ENCODE measurements around the gene RAB11FIP5.
"Not testable (repeated sequence)": the region's sequence is repeated elsewhere in the genome, so short reads cannot be mapped to it uniquely, and the experiment has no call there.

Gene RAB11FIP5

DNA sequence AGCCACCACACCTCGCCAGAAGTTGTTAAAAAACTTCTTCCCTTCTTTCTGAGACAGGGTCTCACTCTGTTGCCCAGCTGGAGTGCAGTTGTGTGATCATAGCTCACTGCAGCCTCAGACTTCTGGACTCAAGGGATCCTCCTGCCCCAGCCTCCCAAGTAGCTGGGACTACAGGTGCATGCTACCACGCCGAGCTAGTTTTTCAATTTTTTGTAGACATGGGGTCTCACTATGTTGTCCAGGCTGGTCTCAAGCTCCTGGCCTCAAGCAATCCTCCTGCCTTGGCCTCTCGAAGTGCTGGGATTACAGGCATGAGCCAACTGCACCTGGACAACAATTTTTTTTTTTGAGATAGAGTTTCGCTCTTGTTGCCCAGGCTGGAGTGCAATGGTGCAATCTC, 47.7 kb downstream of the RAB11FIP5 start:
- not testable (repeated sequence) for DNase-seq

DNA sequence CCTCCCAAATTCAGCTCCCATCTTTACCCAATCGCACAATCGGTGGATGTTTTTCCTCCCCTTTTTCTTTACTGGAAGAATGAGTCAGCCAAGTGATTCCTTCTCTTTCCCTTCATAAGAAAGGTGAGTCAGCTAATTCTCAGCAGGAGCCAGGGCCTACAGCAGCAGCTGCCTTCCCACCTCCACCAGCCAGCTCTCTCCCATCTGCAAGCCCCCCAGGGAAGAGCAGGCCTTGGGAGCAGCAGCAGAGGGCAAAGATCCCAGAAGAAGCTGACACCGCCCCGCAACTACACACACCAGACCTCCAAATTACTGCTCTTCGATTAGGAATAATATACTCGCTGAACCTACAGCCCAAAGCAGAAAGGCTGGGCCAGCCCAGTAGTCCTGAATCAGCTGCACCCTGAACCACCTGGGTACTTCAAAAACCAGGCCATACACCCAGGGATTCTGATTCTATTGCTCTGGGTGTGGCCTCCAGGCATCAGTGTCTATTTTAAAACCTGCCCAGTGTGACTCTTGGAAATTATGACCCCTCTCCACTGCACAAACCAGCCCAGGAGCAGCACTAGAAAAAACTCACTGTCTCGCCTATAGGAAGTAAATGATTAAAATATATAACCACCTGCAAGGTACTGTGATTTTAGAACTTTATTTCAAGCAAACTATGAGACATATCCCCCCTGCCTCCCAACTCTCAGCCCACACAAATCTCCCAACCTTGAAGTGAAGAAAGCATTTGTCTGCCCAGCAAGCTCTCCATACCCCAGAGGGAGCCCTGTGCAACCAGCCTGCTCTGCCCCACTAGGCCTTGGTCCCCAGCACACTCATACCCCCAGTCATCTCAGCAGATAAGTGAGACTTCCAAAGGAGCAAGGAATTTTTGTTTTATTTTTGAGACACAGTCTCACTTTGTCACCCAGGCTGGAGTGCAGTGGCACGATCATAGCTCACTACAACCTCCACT, 48.6 kb downstream of the RAB11FIP5 start:
- peak; percentile 33 for DNase-seq

DNA sequence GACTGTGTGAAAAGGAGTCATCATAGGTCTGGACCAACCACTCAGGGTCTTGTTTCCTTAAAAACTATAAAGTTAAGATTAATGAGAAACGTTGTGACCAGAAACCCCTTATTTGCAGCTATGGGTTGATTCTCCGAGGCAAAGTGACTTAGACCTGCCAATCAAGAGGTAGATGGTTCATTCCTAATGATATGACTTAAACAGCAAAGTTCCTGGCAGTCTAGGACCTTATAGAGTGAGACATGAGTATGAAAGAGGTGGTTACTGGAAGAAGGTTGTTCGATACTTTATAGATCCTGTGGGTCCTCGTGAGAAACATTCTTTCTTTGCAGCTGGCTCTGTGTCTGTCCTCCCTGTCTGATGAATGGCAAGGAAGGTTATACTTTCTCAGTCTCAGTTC, 49.3 kb downstream of the RAB11FIP5 start:
- DNase-seq, result no peak

DNA sequence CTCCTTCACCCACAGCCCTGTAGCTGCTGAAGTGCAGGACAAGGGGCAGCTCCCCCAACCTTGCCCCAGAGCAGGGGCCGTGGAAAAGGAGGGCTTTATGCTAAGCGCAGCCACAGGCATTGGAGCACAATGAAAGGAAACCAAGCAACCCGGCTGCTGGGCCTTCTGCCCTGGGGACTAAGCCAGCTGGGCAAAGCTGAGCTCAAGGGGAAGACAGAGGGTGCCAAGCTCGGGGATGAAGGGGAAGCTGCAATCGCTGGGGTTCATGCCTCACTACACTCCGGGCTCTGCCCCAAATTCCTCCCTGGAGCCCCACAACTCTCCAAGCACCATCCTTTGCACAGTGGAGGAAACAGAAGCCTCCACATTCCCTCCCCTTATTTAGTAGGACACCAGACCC, 53.6 kb downstream of the RAB11FIP5 start:
- no peak for DNase-seq

DNA sequence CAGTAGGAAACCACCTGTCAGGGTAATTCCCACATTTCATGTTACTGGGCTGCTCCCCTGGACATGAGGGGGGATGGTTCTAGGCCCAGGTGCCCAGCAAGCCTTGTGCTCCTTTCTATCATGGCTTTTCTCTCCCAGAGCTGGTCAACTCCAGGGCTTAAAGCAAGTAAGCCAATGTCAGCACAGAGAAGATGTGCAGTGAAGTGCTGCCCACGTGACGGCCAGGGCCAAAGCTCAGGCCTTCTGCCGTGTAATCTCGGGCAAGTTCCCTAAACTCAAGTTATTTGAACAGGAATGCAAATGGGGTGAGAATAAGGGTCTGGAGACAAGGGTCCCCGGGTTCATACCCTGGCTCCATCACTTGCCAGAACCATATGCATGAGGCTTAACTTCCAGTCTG, 57.8 kb downstream of the RAB11FIP5 start:
- DNase-seq, result no peak

DNA sequence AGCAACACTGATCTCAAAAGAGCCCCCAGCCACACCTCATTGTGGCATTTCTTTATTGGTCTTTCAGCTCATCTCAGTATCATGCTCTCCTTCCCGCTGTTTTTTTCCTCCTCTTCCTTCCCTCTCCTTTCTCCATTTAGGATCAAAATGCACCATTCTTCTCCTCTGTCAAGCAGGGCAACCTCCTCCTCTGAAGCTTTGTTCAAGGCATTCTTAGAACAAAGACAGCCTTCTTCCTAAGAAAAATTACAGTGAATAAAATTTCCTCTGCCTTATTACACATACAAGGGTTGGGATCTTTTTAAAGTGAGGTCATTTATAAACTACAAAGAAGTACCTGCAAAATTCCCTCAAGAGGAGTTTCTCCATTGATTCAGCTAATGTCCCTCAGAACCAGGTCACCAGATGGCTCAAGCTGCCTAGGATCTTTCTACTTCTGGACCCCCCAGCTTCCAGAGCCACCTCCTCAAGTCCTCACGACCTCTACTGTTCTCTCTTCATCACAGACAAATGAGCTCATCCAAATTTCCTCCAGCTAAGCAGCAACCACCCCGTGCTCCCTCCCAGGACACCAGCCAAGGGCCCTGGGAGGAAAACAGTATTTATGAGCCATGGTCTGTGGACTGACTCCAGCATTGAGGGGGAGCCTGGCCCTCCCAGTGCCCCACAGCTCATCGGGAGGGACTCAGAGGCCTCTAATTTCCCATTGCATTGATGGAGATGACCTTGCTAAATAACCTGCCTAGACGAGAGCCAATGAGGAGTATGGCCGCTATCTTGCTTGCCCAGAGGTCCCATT, 59.2 kb downstream of the RAB11FIP5 start:
- DNase-seq, result no peak

DNA sequence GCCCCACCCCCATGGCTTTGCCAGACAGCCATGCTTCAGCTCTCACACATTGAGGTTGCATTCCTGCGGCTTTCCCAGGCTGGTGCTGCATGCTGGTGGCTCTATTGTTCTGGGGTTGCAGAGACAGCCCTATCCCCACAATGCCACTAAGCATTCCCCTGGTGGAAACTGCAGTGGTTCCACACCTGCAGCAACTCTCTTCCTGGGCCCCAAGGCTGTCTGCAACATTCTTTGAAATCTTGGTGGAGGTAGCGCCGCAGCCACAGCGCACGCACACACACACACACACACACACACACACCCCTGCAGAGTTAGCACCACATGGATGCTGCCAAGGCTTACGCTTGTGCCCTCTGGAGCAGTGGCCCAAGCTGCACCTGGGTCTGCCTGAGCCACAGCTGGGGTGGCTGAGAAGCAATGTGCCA, 62.6 kb downstream of the RAB11FIP5 start:
- DNase-seq, result no peak

DNA sequence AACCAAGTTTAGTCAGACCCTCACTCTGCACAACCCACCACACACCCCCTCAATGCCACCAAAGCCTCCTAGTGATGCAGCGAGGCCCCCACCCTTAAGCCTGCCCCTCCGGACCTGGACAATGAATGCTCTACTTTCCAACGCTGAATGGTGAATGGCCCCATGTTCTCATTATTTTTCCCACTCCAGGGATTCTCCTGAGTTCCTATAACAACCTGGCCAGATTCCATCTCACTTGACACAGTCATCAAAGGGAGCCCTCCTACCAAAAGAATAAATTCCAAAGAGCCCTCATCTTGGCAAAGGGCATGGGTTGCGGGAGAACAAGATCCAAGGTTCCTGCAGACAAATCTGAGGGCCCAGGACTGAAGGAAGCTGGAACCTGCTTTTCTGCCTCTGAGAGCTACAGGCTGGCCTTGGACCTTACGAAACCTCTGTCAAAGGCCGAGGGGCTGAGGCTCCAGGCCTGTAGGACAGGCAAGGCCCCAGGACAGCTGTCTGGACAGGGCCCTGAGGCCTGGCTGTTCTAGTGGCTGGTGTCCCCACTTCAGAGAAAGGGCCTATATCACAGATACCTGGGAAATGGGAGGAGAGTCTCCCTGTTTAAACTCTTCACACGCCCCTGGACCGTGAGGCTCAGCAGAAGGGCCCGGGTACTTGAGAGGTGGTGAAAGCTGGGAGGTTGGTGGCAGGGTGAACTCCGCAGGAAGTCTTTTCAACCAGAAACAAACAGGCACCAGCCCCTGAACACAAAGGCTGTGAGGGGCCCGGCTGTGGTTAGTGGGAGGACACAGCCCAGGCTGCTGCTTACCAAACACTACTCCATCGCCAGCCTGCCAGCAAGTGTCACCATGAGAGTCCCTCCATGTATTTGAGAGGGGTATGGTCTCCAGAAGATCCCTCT, 68.6 kb downstream of the RAB11FIP5 start:
- no peak for DNase-seq

DNA sequence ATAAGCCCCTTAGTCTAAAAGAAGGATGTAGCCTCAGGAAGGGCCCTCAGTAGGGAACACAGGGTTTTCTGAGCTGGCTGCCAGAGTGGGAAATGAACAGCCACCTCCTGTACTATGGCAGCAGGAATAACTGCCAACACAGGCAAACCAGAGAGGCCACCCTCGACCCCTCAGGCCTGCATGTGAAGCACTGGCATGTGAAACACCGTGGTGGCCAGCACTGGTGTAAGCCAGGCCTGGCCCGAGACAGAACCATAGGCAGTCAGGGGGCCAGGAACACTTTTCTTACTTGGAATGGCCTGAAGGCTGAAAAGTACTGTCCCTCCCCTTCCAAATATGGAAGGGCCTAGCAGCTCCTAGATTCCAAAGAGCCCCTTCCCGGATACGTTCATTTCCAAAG, 69.5 kb downstream of the RAB11FIP5 start:
- no peak for DNase-seq

DNA sequence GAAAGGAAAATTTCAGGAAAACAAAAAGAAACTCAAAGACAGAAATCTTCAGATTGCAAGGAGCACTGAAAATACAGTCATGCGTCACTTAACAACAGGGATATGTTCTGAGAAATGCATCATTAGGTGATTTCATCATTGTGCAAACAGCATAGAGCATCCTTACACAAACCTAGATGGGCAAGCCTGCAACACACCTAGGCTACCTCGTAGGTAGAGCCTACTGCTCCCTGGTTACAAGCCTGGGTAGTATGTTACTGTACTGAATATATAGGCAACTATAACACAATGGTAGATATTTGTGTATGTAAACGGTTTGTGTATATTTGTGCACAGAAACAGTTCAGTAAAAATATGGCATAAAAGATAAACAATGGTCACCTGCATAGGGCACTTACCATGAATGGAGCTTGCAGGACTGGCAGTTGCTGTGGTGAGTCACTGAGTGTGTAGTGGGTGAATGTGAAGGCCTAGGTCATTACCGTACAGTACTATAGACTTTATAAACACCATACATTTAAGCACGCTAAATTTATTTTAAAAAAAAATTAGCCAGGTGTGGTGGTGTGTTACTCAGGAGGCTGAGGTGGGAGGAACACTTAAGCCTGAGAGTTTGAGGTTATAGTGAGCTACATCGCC, 74.7 kb downstream of the RAB11FIP5 start:
- DNase-seq, result no peak

DNA sequence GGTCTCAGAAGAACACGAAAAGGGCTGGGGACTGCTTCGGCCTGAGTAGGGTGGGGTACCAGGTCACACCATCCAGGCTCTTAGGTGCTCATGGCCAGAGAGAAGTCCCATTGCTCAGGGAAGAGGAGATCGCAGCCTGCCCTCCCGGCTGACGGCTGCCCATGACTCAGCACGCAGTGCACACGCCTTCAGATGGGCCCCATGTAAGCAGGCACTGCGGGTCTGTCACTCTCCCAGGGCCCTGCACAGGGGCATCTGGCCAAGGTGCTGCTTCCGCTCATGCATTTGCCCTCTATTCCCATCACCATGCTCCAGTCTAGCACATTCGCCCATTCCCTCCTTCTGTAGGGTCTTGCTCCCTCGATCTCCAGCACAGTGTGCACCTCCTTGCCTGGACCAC, 76.0 kb downstream of the RAB11FIP5 start:
- no peak for DNase-seq

DNA sequence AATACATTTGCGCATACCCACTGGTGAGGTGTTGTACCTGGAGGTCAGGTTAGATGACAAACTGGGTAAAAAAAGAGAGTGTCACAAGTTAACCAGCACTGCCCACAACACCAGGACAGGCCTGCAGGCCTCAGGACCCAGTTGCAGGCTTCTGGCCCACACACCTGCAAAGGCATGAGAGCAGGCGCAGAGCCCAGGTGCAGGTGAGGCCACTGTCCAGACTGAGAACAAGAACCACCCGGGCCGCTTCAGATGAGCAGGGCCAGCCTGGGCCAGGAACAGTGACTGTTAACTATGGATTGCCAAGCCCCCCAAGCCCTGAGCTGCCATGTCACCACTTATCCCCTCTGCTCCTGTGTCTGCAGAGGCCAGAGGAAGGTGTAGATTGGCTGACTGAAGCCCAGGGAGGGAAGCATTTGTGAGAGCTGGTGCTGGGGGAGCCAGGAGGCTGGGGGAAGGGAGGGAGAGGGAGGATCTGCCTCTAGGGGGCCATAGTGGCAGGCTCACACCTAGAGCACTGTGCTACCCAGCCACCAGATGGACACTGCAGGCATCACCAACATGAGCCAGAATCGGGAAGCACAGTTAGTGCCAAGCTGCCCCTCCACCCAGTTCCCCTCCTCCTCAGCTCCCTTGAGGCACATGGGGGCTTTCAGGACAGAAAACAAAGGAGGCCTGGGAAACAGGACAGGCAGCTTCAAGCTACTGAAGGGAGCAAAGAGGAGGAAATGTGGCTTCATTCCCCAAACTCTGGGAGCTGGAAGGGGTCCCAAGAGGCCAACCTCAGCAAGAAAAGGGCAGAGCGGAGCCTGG, 76.6 kb downstream of the RAB11FIP5 start:
- no peak for DNase-seq

DNA sequence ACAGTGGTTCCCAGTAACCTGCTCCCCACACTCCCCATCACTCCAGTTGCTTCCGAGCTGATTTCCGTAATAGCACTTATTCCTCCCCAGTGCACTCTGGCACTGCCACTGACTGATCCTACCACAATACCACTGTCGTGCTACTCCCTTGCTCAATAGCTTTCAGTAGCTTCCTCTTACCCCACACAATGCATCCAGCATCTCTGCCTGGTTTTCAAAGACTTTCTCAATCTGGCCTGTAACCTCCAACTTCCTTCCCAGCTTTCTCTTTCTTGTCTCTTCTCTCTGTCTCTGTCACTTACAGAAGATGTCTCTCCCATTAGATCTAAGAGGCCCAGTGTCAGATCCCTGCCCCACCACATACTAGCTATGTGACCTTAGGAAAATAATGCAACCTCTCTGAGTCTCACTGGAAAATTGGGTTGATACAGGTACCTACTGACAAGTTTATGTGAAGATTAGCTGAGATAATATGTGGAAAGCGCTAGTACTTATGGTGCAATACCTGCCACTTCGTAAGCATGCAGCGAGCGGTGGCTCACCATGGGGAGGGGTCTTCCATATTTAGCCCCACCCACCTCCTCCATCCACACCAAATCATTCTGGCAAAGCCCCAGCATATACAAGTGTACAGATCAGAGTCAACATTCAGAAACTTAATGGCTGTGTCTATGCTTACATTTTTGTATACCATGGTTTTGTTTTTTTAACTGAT, 77.9 kb downstream of the RAB11FIP5 start:
- no peak for DNase-seq

DNA sequence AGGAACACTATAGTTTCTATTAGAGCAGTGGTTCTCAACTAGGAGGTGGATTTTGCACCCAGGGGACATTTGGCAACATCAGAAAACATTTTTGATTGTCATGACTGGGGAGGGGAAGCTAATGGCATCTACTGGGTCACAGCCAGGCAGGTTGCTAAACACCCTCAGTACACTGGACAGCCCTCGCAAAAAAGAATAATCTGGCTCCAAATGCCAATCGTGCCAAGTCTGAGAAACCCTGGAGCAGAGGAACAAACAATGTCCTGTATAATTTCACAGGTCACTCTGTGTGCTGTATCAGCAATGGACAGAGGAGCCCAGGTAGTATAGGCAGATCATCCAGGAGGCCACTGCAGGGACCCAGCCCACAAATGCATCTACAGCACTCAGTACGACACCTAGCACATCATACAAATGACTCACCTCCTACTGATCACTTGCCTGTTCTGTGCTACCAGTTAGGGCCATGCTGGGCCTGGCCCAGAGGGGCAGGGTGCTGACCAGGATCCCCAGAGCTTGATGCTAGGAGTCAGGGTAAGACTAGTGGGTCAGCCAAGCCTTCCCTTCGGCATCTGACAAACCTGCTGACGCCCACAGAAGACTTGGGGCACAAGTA, 78.9 kb downstream of the RAB11FIP5 start:
- no peak for DNase-seq

DNA sequence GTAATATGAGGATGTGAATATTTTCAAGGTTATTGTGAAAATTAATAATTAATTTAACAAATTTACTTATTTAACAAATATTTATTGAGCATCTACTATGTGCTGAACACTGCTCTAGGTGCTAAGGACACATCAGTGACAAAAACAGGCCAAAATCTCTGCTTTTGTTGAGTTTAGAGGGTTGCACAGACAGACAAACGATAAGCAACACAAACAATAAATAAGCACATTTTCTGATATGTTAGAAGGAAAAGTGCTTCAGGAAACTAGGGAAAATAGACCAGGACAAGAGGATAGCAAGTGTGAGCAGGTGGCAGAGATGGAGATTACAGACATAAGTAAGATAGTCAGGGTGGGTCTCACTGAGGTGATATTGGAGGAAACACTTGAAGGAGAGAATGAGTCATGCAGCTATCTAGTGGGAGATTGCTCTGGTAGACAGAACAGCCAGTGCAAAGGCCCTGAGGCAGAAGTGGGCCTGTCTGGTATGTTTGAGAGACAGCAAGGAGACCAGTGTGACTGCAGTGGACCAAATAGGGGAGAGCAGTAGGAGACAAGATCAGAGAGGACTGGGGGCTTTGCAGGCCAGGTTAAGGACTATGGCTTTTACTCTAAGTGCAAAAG, 79.5 kb downstream of the RAB11FIP5 start:
- no peak for DNase-seq

DNA sequence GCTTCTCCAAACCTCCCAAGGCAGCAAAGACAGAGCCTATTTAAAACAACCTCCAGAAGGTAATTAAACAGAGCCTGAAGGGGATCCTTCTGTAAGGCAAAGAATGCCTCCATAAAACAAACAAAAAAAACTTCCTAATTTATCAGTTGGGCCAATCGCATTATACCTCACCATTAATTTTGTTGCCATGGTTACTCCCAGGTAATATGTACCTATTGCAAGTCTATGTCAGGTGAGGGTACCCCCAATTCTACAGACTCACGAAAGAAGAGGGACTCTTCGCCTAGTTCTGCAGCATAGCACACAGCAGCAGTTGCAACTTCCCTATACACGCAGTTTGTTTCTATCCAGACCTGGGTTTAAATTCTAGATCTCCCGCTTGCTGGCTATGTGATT, 80.0 kb downstream of the RAB11FIP5 start:
- no peak for DNase-seq

DNA sequence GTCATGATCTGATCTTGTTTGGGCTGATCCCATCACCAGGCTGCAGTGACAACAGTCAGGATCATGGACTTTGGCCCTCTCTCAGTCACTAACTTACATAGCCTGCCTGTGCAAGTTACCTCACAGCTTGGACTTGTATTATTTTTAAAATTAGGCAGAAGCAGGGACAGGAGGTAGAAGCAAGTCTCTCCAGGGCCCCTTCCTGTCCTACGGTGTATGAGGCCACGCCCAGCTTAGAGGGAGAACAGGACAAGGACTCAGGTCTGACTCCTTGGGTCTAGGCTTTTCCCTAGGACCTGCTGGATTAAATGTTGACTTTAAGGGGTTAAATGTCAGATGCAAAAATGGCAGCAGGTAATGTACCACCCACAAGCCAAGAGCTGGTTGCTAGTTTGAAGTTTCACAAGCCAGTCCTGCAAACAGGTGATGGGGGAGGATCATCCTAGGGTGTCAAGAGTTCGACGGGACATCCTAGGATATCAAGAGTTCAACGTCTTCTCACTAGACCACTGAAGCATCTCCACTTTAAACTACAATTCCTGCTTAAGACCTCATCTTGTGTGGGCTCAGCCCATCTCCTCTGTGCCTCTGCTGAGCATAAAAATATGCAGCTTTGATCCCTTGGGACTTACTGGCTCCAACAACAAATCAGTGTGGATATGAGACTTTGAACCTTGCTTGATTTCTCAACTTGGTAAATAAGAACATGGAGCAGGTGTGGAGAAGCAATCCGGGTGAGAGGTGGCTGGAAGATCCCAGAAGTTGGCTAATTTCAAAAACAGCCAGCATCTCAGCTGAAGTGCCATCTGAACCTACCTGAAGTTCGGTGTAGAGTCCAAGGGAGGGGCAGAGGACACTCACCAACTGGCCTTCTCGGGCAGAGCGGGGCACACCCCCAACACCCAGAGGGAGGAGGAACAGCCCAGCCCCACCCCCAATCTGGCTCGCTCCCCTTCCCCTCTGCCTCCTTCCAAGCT, 80.7 kb downstream of the RAB11FIP5 start:
- no peak for DNase-seq

DNA sequence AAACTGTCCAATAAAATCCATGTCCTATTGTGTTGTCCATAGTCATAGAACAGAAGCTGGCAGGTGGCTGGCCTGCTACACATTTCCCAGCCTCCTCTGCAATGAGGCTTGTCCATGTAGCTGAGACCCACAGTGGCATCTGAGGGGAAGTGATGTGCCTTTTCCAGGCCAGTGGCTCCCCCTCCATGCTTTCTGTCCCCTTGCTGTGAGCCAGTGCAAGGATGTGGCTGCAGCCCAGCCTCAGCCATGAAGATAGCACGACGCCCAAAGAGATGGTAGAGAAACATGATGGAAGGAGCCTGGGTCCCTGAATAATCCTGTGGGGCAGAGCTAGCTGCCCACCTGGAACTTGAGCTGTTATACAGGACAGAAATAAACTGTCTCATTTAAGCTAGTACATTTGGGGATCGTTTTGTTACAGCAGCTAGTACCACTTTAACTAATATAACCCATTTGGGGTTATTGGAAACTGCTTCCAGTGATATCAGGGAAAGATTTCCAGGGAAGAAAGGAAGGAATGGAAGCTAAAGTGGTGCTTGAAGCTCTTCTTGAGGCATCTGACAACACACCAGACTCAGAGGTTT, 81.6 kb downstream of the RAB11FIP5 start:
- DNase-seq, result no peak

Measured in amniotic stem cell (primary cell).